ENCODE data around the gene URAD. TPM values are rescaled to one million over a fixed set of nuclear protein-coding genes. Genes with fewer than 3 reads are reported as not detected.

URAD gene
- total RNA-seq, 2 experiments from 2014 or later, result not detected

DNA sequence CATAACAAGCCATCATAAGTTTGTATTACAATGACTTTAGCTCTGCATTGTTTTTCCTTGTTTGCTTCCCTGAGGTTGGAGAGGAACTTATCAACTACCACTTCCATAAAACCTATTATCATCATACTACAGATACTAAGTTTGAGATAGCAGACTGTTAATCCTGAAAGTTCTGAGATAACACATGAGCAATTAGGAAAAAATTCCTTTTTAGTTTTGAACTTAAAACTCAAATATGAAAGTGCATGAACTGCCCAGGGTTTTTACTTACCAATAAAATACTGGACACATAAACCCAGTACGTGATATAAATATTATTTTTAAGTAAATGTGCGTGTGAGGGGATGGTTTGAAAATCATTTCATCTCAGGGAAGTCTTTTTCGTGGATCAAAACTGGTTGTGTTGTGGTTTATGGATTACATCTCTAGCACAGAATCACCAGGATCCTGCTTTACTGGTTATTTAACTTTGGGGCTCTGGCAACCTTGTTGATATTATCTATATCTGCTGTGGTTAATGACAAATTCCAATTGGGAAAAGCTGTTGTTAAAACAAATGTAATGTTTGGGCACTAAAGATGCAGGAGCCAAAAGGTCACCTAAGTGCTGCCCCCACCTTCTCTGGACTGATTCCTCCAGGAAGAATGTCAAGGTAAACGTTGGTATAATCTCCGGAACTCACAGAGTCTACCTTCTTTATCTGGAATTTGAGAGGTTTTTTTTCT lies 31.8 kb downstream of the URAD start:
- Histone ChIP-seq H3K27me3 (ENCODE audit: control insufficient read depth in 1 of 2, insufficient read depth in 2 of 2, low read length in 2 of 2) (peaks cover 54 to 90% of the 10 kb centered on the region in 2 experiments), H3K4me1 (ENCODE audit: insufficient read depth, low read length) (peaks cover 31% of the 10 kb centered on the region), H3K27ac (ENCODE audit: low read depth in 1 of 2, low read length in 2 of 2) (no peak overlapping the region), H3K9me3 (ENCODE audit: control insufficient read depth in 1 of 2, insufficient read depth in 1 of 2, low read length in 2 of 2) (peaks cover 0 to 6% of the 10 kb centered on the region in 2 experiments), H3K4me3 (ENCODE audit: low read length) (no peak overlapping the region), H3K36me3 (ENCODE audit: insufficient read depth, low read length) (no peaks in the 10 kb centered on the region)
- no peaks in the 10 kb centered on the region for H3K9me3 Mint-ChIP-seq
- intact Hi-C loops (cut with DNase I, micrococcal nuclease), result no loop called here
- DNase-seq (no peak), ATAC-seq (ENCODE audit: poor library complexity) (no peak)
- no peak overlapping the region for H3K27ac Mint-ChIP-seq
- no peak overlapping the region for H3K4me3 Mint-ChIP-seq
- TF ChIP-seq, protein P1, sequence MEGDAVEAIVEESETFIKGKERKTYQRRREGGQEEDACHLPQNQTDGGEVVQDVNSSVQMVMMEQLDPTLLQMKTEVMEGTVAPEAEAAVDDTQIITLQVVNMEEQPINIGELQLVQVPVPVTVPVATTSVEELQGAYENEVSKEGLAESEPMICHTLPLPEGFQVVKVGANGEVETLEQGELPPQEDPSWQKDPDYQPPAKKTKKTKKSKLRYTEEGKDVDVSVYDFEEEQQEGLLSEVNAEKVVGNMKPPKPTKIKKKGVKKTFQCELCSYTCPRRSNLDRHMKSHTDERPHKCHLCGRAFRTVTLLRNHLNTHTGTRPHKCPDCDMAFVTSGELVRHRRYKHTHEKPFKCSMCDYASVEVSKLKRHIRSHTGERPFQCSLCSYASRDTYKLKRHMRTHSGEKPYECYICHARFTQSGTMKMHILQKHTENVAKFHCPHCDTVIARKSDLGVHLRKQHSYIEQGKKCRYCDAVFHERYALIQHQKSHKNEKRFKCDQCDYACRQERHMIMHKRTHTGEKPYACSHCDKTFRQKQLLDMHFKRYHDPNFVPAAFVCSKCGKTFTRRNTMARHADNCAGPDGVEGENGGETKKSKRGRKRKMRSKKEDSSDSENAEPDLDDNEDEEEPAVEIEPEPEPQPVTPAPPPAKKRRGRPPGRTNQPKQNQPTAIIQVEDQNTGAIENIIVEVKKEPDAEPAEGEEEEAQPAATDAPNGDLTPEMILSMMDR (IDR thresholded peaks at IDR 0.05), result no peak
- ChIA-PET POLR2A (no interaction called here), CTCF (no interaction called here)
- peaks cover 21% of the 10 kb centered on the region for H3K4me1 Mint-ChIP-seq (ENCODE audit: low read depth)
- no peaks in the 10 kb centered on the region for H3K36me3 Mint-ChIP-seq (ENCODE audit: low read depth)
- H3K27me3 Mint-ChIP-seq, result peaks cover 81% of the 10 kb centered on the region

DNA sequence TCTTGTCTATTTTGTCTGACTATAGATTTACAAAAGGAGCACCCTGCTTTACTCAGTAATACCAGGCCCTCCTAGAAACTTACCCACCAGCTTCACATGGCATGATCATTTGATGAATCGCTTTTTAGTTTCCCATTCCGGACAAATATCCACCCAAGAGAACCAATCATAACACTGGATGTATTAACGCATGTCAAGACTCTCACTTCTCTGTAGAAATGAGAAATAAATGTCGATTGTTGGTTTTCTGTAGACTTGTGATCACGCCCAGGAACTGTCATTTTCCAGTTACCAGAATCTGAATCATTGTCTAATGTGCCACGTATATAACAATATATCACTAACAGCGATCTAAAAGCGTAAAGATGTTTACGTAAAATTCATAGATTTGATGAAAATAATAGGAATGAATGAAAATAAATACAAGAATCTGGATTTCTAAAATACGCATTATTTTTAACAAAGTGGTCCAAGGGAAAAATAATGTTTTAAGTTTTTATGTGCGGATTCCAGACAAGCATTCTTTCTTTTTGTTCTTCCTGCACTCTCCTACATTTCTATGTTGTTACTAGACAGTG lies 33.4 kb downstream of the URAD start:
- intact Hi-C loops (cut with DNase I, micrococcal nuclease), result no loop called here
- no peak overlapping the region for H3K27ac Mint-ChIP-seq
- H3K27me3 Mint-ChIP-seq, result peaks cover 83% of the 10 kb centered on the region
- Histone ChIP-seq H3K27me3 (ENCODE audit: control insufficient read depth in 1 of 2, insufficient read depth in 2 of 2, low read length in 2 of 2) (peaks cover 40 to 81% of the 10 kb centered on the region in 2 experiments), H3K4me1 (ENCODE audit: insufficient read depth, low read length) (peaks cover 18% of the 10 kb centered on the region), H3K27ac (ENCODE audit: low read depth in 1 of 2, low read length in 2 of 2) (no peak overlapping the region), H3K4me3 (ENCODE audit: low read length) (no peak overlapping the region), H3K9me3 (ENCODE audit: control insufficient read depth in 1 of 2, insufficient read depth in 1 of 2, low read length in 2 of 2) (peaks cover 0 to under 1% of the 10 kb centered on the region in 2 experiments), H3K36me3 (ENCODE audit: insufficient read depth, low read length) (no peaks in the 10 kb centered on the region)
- CTCF ChIA-PET, result no interaction called here
- H3K9me3 Mint-ChIP-seq, result no peaks in the 10 kb centered on the region
- POLR2A ChIA-PET, result no interaction called here
- H3K4me3 Mint-ChIP-seq, result no peak overlapping the region
- H3K36me3 Mint-ChIP-seq (ENCODE audit: low read depth), result no peaks in the 10 kb centered on the region
- peaks cover 18% of the 10 kb centered on the region for H3K4me1 Mint-ChIP-seq (ENCODE audit: low read depth)
- ATAC-seq (ENCODE audit: poor library complexity) (no peak), DNase-seq (no peak)
- TF ChIP-seq, protein P1 (IDR thresholded peaks at IDR 0.05), result no peak

DNA sequence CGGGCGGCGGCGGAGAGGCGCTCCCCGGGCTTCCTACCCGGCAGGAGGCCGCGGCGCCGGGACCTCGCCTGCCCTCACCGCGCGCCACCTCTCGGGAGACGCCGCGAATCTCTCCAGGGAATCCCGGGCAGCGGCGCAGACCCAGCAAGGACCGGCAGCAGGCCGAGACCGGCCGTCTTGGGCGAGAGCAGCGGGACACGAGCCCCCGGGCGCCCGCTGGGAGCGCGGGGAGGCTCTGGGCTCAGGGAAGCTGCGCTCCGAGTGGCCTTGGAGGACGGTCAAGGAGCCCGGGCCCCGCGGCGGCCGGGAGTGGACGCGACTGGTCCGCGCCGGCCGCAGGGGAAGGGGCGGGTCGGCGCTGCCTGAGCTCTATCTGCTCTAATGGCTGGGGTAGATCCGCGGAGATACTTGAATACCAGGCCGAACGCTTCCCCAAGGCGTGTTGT lies 34.1 kb downstream of the URAD start:
- Histone ChIP-seq H3K27me3 (ENCODE audit: control insufficient read depth in 1 of 2, insufficient read depth in 2 of 2, low read length in 2 of 2) (peaks cover 37 to 85% of the 10 kb centered on the region in 2 experiments), H3K4me1 (ENCODE audit: insufficient read depth, low read length) (peaks cover 16% of the 10 kb centered on the region), H3K4me3 (ENCODE audit: low read length) (peak overlapping the region; percentile 44), H3K36me3 (ENCODE audit: insufficient read depth, low read length) (no peaks in the 10 kb centered on the region), H3K27ac (ENCODE audit: low read depth in 1 of 2, low read length in 2 of 2) (no peak overlapping the region), H3K9me3 (ENCODE audit: control insufficient read depth in 1 of 2, insufficient read depth in 1 of 2, low read length in 2 of 2) (no peaks in the 10 kb centered on the region)
- Mint-ChIP-seq H3K36me3 (ENCODE audit: low read depth) (no peaks in the 10 kb centered on the region), H3K27ac (no peak overlapping the region), H3K4me3 (no peak overlapping the region), H3K27me3 (peaks cover 81% of the 10 kb centered on the region), H3K4me1 (ENCODE audit: low read depth) (peaks cover 18% of the 10 kb centered on the region), H3K9me3 (no peaks in the 10 kb centered on the region)
- TF ChIP-seq, protein P1 (IDR thresholded peaks at IDR 0.05), result no peak
- ChIA-PET CTCF (interaction anchor here (0.8 to 1.2 kb wide), 4 partner anchors 124 to 969 kb away, joined by 3 to 4 read pairs (median 4); no protein-coding TSS in a partner anchor), POLR2A (interaction anchor here (0.5 kb wide), 1 partner anchor 184 kb away, joined by 3 read pairs; the partner anchor contains the start of gene PAN3)
- intact Hi-C loops (cut with DNase I, micrococcal nuclease), result no loop called here
- DNase-seq (peak in 2 of 14 experiments; percentile 20 to 26), ATAC-seq (ENCODE audit: poor library complexity) (no peak)
